SU-DHL-6 (cell line): ENCODE data around the gene SURF6.

Experiments used
- H2AFZ ChIP-seq: fragments of 200-600 bp; sonication (generic); 2 replicates; pipeline ENCODE4 v1.6.1; 2014; ENCODE audit warnings: low read depth, mild to moderate bottlenecking, moderate library complexity, mixed read lengths, antibody characterized with exemption, low read length; ENCODE audit not compliant: severe bottlenecking
- H3F3A ChIP-seq: fragments of 200-600 bp; shearing (Covaris generic); 2 replicates; pipeline ENCODE4 v1.6.0; 2016; ENCODE audit warnings: antibody characterized with exemption, mild to moderate bottlenecking; ENCODE audit not compliant: insufficient read depth
- H3K27ac ChIP-seq: fragments of 200-600 bp; sonication (generic); 2 replicates; pipeline ENCODE4 v1.5.1; 2016; ENCODE audit warnings: low read depth, mild to moderate bottlenecking, low read length, moderate library complexity, mixed read lengths
- H3K27me3 ChIP-seq: fragments of 200-600 bp; sonication (generic), shearing (Covaris generic); 2 replicates; pipeline ENCODE4 v1.6.0; 2014; ENCODE audit warnings: mild to moderate bottlenecking, low read length
- H3K36me3 ChIP-seq: fragments of 200-600 bp; sonication (generic); 2 replicates; pipeline ENCODE4 v1.6.1; 2014; ENCODE audit warnings: mild to moderate bottlenecking, low read length, mixed read lengths
- H3K4me2 ChIP-seq: fragments of 300-600, 200-600 bp; shearing (Covaris generic), sonication (generic); 2 replicates; pipeline ENCODE4 v1.6.0; 2014; ENCODE audit warnings: low read length, low read depth, mild to moderate bottlenecking; ENCODE audit not compliant: poor library complexity, severe bottlenecking
- H3K4me3 ChIP-seq: fragments of 200-600 bp; sonication (generic); 2 replicates; pipeline ENCODE4 v1.5.1; 2014; ENCODE audit warnings: antibody characterized with exemption, low read length, mild to moderate bottlenecking, mixed read lengths; ENCODE audit not compliant: insufficient read depth, poor library complexity, severe bottlenecking
- H3K79me2 ChIP-seq: fragments of 200-600 bp; sonication (generic); 2 replicates; pipeline ENCODE4 v1.6.1; 2014; ENCODE audit warnings: mild to moderate bottlenecking, low read length, moderate library complexity; ENCODE audit not compliant: insufficient read depth
- H3K9ac ChIP-seq: fragments of 200-600 bp; sonication (generic); 2 replicates; pipeline ENCODE4 v1.7.0; 2014; ENCODE audit warnings: mild to moderate bottlenecking, low read length
- H3K9me2 ChIP-seq: fragments of 200-600 bp; sonication (generic); replicated peaks from 2 replicates; pipeline ENCODE4 v1.6.1; 2014; ENCODE audit warnings: low read length; ENCODE audit not compliant: insufficient read depth
- H3K9me3 ChIP-seq: fragments of 200-600 bp; sonication (generic); 2 replicates; pipeline ENCODE4 v1.6.1; 2014; ENCODE audit warnings: low read length, mixed read lengths; ENCODE audit not compliant: insufficient read depth
- H4K20me1 ChIP-seq: fragments of 200-600 bp; sonication (generic); 2 replicates; pipeline ENCODE4 v1.6.1; 2014; ENCODE audit warnings: low read depth, mild to moderate bottlenecking, antibody characterized with exemption, low read length, moderate library complexity, mixed read lengths
- CTCF ChIP-seq: fragments of 200-600 bp; sonication (generic); IDR thresholded peaks from one replicate; pipeline ENCODE4 v1.5.1; 2017; ENCODE audit warnings: antibody characterized with exemption, mild to moderate bottlenecking, low read length, moderate library complexity; ENCODE audit not compliant: insufficient read depth, poor library complexity, severe bottlenecking
- EZH2phosphoT487 ChIP-seq: fragments of 200-600 bp; sonication (generic), shearing (Covaris generic); conservative IDR thresholded peaks from 2 replicates; pipeline ENCODE4 v1.6.1; 2018; ENCODE audit warnings: mild to moderate bottlenecking, antibody characterized with exemption, low read length, moderate library complexity, mixed read lengths

The SURF6 gene

GRCh38 chr9:133309608-133310007, 26.4 kb downstream of the SURF6 start:
- Histone ChIP-seq H4K20me1 (no peaks in the 10 kb centered on the region), H3K4me2 (no peak overlapping the region), H3K36me3 (no peaks in the 10 kb centered on the region), H3K79me2 (no peaks in the 10 kb centered on the region), H3F3A (no peaks in the 10 kb centered on the region), H3K9me3 (no peaks in the 10 kb centered on the region), H3K27me3 (no peaks in the 10 kb centered on the region), H3K9me2 (no peaks in the 10 kb centered on the region), H3K9ac (no peak overlapping the region), H3K4me3 (no peak overlapping the region), H2AFZ (no peak overlapping the region), H3K27ac (no peak overlapping the region)
- TF ChIP-seq EZH2phosphoT487, result no peak

GRCh38 chr9:133307301-133307700, 28.7 kb downstream of the SURF6 start:
- no peak overlapping the region for H3K27ac ChIP-seq
- H3K9me2 ChIP-seq, result no peaks in the 10 kb centered on the region
- TF ChIP-seq EZH2phosphoT487, result no peak
- TF ChIP-seq CTCF, result no peak

GRCh38 chr9:133306242-133307204, 29.5 kb downstream of the SURF6 start:
- TF ChIP-seq EZH2phosphoT487, result no peak
- no peak for TF ChIP-seq CTCF
- H3K27me3 ChIP-seq, result no peaks in the 10 kb centered on the region
- no peak overlapping the region for H2AFZ ChIP-seq
- H3K9me3 ChIP-seq, result no peaks in the 10 kb centered on the region
- no peaks in the 10 kb centered on the region for H3K79me2 ChIP-seq
- no peak overlapping the region for H3K27ac ChIP-seq
- H3K9ac ChIP-seq, result no peak overlapping the region
- H3K4me2 ChIP-seq, result no peak overlapping the region
- no peaks in the 10 kb centered on the region for H3K36me3 ChIP-seq
- H3F3A ChIP-seq, result no peaks in the 10 kb centered on the region
- H3K4me3 ChIP-seq, result no peak overlapping the region
- no peaks in the 10 kb centered on the region for H3K9me2 ChIP-seq
- no peaks in the 10 kb centered on the region for H4K20me1 ChIP-seq

More at GRCh38 chr9:133307301-133307700, 28.7 kb downstream of the SURF6 start:
- no peaks in the 10 kb centered on the region for H3K79me2 ChIP-seq
- H3K9ac ChIP-seq, result no peak overlapping the region
- H3K9me3 ChIP-seq, result no peaks in the 10 kb centered on the region
- no peaks in the 10 kb centered on the region for H3K27me3 ChIP-seq
- H3F3A ChIP-seq, result no peaks in the 10 kb centered on the region
- no peak overlapping the region for H3K4me3 ChIP-seq
- H4K20me1 ChIP-seq, result no peaks in the 10 kb centered on the region
- no peak overlapping the region for H3K4me2 ChIP-seq
- no peaks in the 10 kb centered on the region for H3K36me3 ChIP-seq
- H2AFZ ChIP-seq, result no peak overlapping the region

GRCh38 chr9:133305731-133306130, 30.3 kb downstream of the SURF6 start:
- no peak overlapping the region for H2AFZ ChIP-seq
- H3K79me2 ChIP-seq, result no peaks in the 10 kb centered on the region
- no peak overlapping the region for H3K4me2 ChIP-seq
- no peaks in the 10 kb centered on the region for H3K9me2 ChIP-seq
- no peak for TF ChIP-seq EZH2phosphoT487
- no peak for TF ChIP-seq CTCF
- H3K27ac ChIP-seq, result no peak overlapping the region
- H3K9ac ChIP-seq, result no peak overlapping the region
- H3K27me3 ChIP-seq, result no peaks in the 10 kb centered on the region
- no peaks in the 10 kb centered on the region for H3K9me3 ChIP-seq
- no peaks in the 10 kb centered on the region for H3K36me3 ChIP-seq
- no peak overlapping the region for H3K4me3 ChIP-seq
- H4K20me1 ChIP-seq, result no peaks in the 10 kb centered on the region
- no peaks in the 10 kb centered on the region for H3F3A ChIP-seq
